Measurements from ENCODE around the gene FBXO24. TPM values are rescaled to one million over a fixed set of nuclear protein-coding genes. Genes with fewer than 3 reads are reported as not detected.

The FBXO24 gene
- total and polyA plus RNA-seq, 9 of the 15 experiments (the other 6 are each of a cell fraction or from before 2014, with no cell fraction given): 0.17 to 0.95 (median 0.50) TPM

DNA sequence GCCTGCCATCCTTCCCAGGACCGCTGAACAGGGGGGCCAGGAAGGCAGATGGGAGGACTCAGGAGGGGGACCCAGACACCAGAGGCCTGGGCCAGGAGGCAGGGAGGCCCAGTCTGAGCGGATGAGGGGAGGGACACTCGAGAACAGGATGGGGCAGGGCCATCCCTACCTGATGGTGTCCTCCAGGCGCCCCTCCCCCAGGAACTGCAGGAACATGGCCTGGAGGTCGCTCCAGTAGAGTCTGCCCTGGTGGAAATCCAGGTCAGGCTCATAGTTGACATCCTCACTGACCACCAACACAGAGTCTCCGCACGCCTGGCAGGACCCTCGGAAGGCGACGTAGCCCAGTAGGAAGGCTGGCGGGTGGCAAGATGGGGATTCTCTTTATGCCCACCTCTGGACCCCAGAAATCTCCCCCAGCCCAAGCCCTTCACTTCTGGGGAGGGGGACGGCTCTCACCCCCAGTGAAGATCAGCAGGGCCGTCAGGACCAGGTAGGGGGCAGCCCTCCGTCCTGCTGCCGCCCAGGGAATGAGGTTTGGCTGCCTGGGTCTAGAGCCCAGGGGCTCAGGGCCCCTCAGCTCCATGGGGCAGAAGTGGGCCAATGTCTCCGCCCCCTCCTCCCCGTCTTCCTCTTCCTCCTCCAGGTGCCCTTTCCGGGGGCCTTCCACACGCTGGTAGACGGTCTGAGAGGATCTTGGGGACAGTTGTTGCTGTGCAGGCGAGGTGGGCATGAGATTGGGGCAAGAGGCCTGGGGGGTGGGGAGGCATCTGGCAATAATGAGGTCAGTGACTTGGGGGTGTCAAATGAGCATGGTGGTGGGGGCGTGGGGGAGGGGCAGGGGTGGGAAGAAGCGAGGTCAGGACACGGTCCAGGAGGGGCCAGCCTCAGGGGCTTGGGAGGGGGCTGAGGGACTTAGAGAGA lies 54.7 kb downstream of the FBXO24 start (continued):
- no peak for TF ChIP-seq ESRRA (IDR thresholded peaks at IDR 0.05; ENCODE audit: borderline replicate concordance, low read depth)
- TF ChIP-seq ZNF764 (CRISPR knock-in tag; IDR thresholded peaks at IDR 0.05; ENCODE audit: low read depth): no peak
- TF ChIP-seq BRD4 (IDR thresholded peaks at IDR 0.05): no peak; the same call in 1 of the 2 replicates
- no peak for TF ChIP-seq ZNF239 (CRISPR knock-in tag; IDR thresholded peaks at IDR 0.05)
- TF ChIP-seq, protein P1, sequence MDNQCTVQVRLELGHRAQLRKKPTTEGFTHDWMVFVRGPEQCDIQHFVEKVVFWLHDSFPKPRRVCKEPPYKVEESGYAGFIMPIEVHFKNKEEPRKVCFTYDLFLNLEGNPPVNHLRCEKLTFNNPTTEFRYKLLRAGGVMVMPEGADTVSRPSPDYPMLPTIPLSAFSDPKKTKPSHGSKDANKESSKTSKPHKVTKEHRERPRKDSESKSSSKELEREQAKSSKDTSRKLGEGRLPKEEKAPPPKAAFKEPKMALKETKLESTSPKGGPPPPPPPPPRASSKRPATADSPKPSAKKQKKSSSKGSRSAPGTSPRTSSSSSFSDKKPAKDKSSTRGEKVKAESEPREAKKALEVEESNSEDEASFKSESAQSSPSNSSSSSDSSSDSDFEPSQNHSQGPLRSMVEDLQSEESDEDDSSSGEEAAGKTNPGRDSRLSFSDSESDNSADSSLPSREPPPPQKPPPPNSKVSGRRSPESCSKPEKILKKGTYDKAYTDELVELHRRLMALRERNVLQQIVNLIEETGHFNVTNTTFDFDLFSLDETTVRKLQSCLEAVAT (IDR thresholded peaks at IDR 0.05): no peak
- peak; percentile 79 for TF ChIP-seq RBM39 (optimal IDR thresholded peaks at IDR 0.05; ENCODE audit: low read depth, low read length)
- no peak for TF ChIP-seq ZFP36 (IDR thresholded peaks at IDR 0.05; ENCODE audit: low read depth, low read length, partially characterized antibody)
- TF ChIP-seq JUNB (CRISPR knock-in tag; conservative IDR thresholded peaks at IDR 0.05): no peak
- TF ChIP-seq NEUROD1 (IDR thresholded peaks at IDR 0.05; ENCODE audit: borderline replicate concordance, low read depth, low read length, partially characterized antibody): no peak
- TF ChIP-seq KDM5B (IDR thresholded peaks at IDR 0.05; ENCODE audit: insufficient replicate concordance, low read depth, low read length): peak; percentile 16
- TF ChIP-seq ZFP30 (CRISPR knock-in tag; IDR thresholded peaks at IDR 0.05; ENCODE audit: borderline replicate concordance): no peak
- TF ChIP-seq KDM2B (CRISPR knock-in tag; IDR thresholded peaks at IDR 0.05): no peak
- no peak for TF ChIP-seq STAT6 (CRISPR knock-in tag; IDR thresholded peaks at IDR 0.05)
- TF ChIP-seq DMBX1 (CRISPR knock-in tag; IDR thresholded peaks at IDR 0.05; ENCODE audit: borderline replicate concordance): no peak
- TF ChIP-seq POLR2AphosphoS2 (IDR thresholded peaks at IDR 0.05; ENCODE audit: low read length): no peak
- TF ChIP-seq KDM1A (IDR thresholded peaks at IDR 0.05): no peak; a peak in 1 of 4 replicates
- no peak for TF ChIP-seq ZNF354B (CRISPR knock-in tag; IDR thresholded peaks at IDR 0.05)
- TF ChIP-seq YBX1 (IDR thresholded peaks at IDR 0.05): no peak
- no peak for TF ChIP-seq MYNN (IDR thresholded peaks at IDR 0.05)
- no peak for TF ChIP-seq MYNN (CRISPR knock-in tag; IDR thresholded peaks at IDR 0.05)
- TF ChIP-seq STAG1 (CRISPR knock-in tag; IDR thresholded peaks at IDR 0.05; ENCODE audit: borderline replicate concordance): no peak
- TF ChIP-seq EP300 (IDR thresholded peaks at IDR 0.05; ENCODE audit: low read length): no peak
- TF ChIP-seq ETS2 (tag; IDR thresholded peaks at IDR 0.05; ENCODE audit: borderline replicate concordance, poor library complexity, severe bottlenecking): no peak
- TF ChIP-seq ZFP1 (CRISPR knock-in tag; IDR thresholded peaks at IDR 0.05): no peak
- no peak for TF ChIP-seq CEBPG (CRISPR knock-in tag; IDR thresholded peaks at IDR 0.05)
- no peak for TF ChIP-seq CEBPG (tag; conservative IDR thresholded peaks at IDR 0.05 in 1 of 2, IDR thresholded peaks at IDR 0.05 in 1 of 2)
- no peak for TF ChIP-seq EZH2 (IDR thresholded peaks at IDR 0.05; ENCODE audit: borderline replicate concordance, low read depth, low read length)
